HEK293 (cell line): ENCODE measurements around the gene FOXD4L3.
"Not testable (repeated sequence)": the region's sequence is repeated elsewhere in the genome, so short reads cannot be mapped to it uniquely, and the experiment has no call there.

ENCODE experiments used
- CTCF ChIA-PET: fragments of 350-600 bp; formaldehyde crosslinking; extraction: SDS; loops from one replicate; lab custom pipeline; 2021; ENCODE audit warnings: antibody characterized with exemption; lab: Yijun Ruan, JAX
- POLR2A ChIA-PET: fragments of 300-600 bp; formaldehyde crosslinking; extraction: SDS; loops from one replicate; lab custom pipeline; 2020; ENCODE audit warnings: antibody characterized with exemption, inconsistent platforms; lab: Yijun Ruan, JAX
- H3K27ac ChIP-seq: fragments of 200-500 bp; sonication (Bioruptor generic); 2 replicates; pipeline ENCODE4 v1.5.1; 2014; ENCODE audit warnings: low read depth, low read length, control low read depth, inconsistent platforms; ENCODE audit errors: extremely low read depth
- H3K36me3 ChIP-seq, 2 experiments: fragments of 200-500 bp in 1 of 2; sonication (Bioruptor generic) in 1 of 2; 1 replicate in 1 of 2; 2 replicates in 1 of 2; pipeline ENCODE4 v1.5.1; 2014 to 2017; ENCODE audit warnings: inconsistent platforms in 2 of 2, low read length in 2 of 2; ENCODE audit not compliant: control insufficient read depth in 2 of 2, insufficient read depth in 1 of 2
- H3K4me1 ChIP-seq: fragments of 200-500 bp; sonication (Bioruptor generic); 2 replicates; pipeline ENCODE4 v1.5.1; 2014; ENCODE audit warnings: mild to moderate bottlenecking, low read length, inconsistent platforms; ENCODE audit not compliant: control insufficient read depth, insufficient read depth
- H3K4me3 ChIP-seq: 2 replicates; pipeline ENCODE4 v1.5.1; 2011; ENCODE audit warnings: low read depth, mild to moderate bottlenecking, control low read depth, low read length, moderate library complexity
- H3K9me3 ChIP-seq: fragments of 200-500 bp; sonication (Bioruptor generic); 2 replicates; pipeline ENCODE4 v1.5.1; 2014; ENCODE audit warnings: low read depth, low read length, inconsistent platforms; ENCODE audit not compliant: control insufficient read depth, insufficient read depth

The FOXD4L3 gene

GRCh38 chr9:68323749-68324148 is 21.1 kb downstream of the FOXD4L3 start:
- H3K36me3 ChIP-seq, POLR2A ChIA-PET, H3K4me3 ChIP-seq, CTCF ChIA-PET, H3K27ac ChIP-seq, H3K9me3 ChIP-seq, H3K4me1 ChIP-seq: not testable (repeated sequence)

- H3K9me3 ChIP-seq, H3K4me1 ChIP-seq, H3K27ac ChIP-seq, CTCF ChIA-PET, H3K36me3 ChIP-seq, H3K4me3 ChIP-seq, POLR2A ChIA-PET: not testable (repeated sequence)
Observed at GRCh38 chr9:68324518-68324917, 21.9 kb downstream of the FOXD4L3 start.

- H3K36me3 ChIP-seq, CTCF ChIA-PET, H3K9me3 ChIP-seq, H3K4me1 ChIP-seq, POLR2A ChIA-PET, H3K27ac ChIP-seq, H3K4me3 ChIP-seq: not testable (repeated sequence)
Observed at GRCh38 chr9:68329106-68329505, 26.4 kb downstream of the FOXD4L3 start.

GRCh38 chr9:68330531-68331173 is 28.0 kb downstream of the FOXD4L3 start:
- POLR2A ChIA-PET, CTCF ChIA-PET, H3K4me1 ChIP-seq, H3K4me3 ChIP-seq, H3K27ac ChIP-seq, H3K36me3 ChIP-seq, H3K9me3 ChIP-seq: not testable (repeated sequence)

- CTCF ChIA-PET, H3K27ac ChIP-seq, H3K9me3 ChIP-seq, H3K4me1 ChIP-seq, H3K36me3 ChIP-seq, H3K4me3 ChIP-seq, POLR2A ChIA-PET: not testable (repeated sequence)
Observed at GRCh38 chr9:68332122-68332521, 29.5 kb downstream of the FOXD4L3 start.

GRCh38 chr9:68335935-68336334 is 33.3 kb downstream of the FOXD4L3 start:
- H3K27ac ChIP-seq, CTCF ChIA-PET, H3K4me3 ChIP-seq, H3K4me1 ChIP-seq, POLR2A ChIA-PET, H3K36me3 ChIP-seq, H3K9me3 ChIP-seq: not testable (repeated sequence)

GRCh38 chr9:68336639-68337339 is 34.1 kb downstream of the FOXD4L3 start:
- H3K9me3 ChIP-seq, H3K27ac ChIP-seq, H3K4me1 ChIP-seq, POLR2A ChIA-PET, H3K36me3 ChIP-seq, CTCF ChIA-PET, H3K4me3 ChIP-seq: not testable (repeated sequence)

- H3K9me3 ChIP-seq, H3K4me1 ChIP-seq, CTCF ChIA-PET, H3K4me3 ChIP-seq, H3K36me3 ChIP-seq, H3K27ac ChIP-seq, POLR2A ChIA-PET: not testable (repeated sequence)
Observed at GRCh38 chr9:68338000-68338399, 35.3 kb downstream of the FOXD4L3 start.

- H3K4me3 ChIP-seq, POLR2A ChIA-PET, H3K9me3 ChIP-seq, H3K4me1 ChIP-seq, H3K27ac ChIP-seq, H3K36me3 ChIP-seq: not testable (repeated sequence)
- CTCF ChIA-PET, result interaction anchor here (1.1 to 1.2 kb wide), 3 partner anchors 163 to 172 kb away, joined by 3 to 17 read pairs (median 3); no protein-coding TSS in a partner anchor
Observed at GRCh38 chr9:68342265-68343025, 39.8 kb downstream of the FOXD4L3 start.

- H3K36me3 ChIP-seq, H3K4me1 ChIP-seq, H3K27ac ChIP-seq, H3K9me3 ChIP-seq, H3K4me3 ChIP-seq, POLR2A ChIA-PET: not testable (repeated sequence)
- CTCF ChIA-PET, result interaction anchor here (0.6 to 1.2 kb wide), 7 partner anchors 162 to 397 kb away, joined by 3 to 17 read pairs (median 5); no protein-coding TSS in a partner anchor
Observed at GRCh38 chr9:68343242-68343641, 40.6 kb downstream of the FOXD4L3 start.

- H3K4me3 ChIP-seq, H3K36me3 ChIP-seq, H3K4me1 ChIP-seq, H3K27ac ChIP-seq, CTCF ChIA-PET, POLR2A ChIA-PET, H3K9me3 ChIP-seq: not testable (repeated sequence)
Observed at GRCh38 chr9:68343992-68344391, 41.3 kb downstream of the FOXD4L3 start.
